ENCODE results near the gene CTDSP2. TPM values are rescaled to one million over a fixed set of nuclear protein-coding genes. Genes with fewer than 3 reads are reported as not detected.

The CTDSP2 gene
- polyA plus RNA-seq, 3 donors, result 258 to 263 (median 262) TPM

Other genes starting within 250 kb of the CTDSP2 start
- gene DTX3, start 241.9 kb downstream of the CTDSP2 start, polyA plus RNA-seq (ENCODE audit: insufficient read length in 3 of 3), result 10 to 100 TPM; 44.4 to 51.8 (median 47.0) TPM
- 10 to 100 TPM; 26.7 to 31.4 (median 27.8) TPM for gene ARHGEF25, start 235.3 kb downstream of the CTDSP2 start, polyA plus RNA-seq (ENCODE audit: insufficient read length in 3 of 3)
- under 1 TPM; 0.37 to 0.75 (median 0.64) TPM for gene B4GALNT1, start 213.5 kb downstream of the CTDSP2 start, polyA plus RNA-seq (ENCODE audit: insufficient read length in 3 of 3)
- gene OS9, start 152.6 kb downstream of the CTDSP2 start, polyA plus RNA-seq (ENCODE audit: insufficient read length in 3 of 3), result 100 to 1,000 TPM; 225 to 234 (median 233) TPM
- gene AGAP2, start 108.0 kb downstream of the CTDSP2 start, polyA plus RNA-seq (ENCODE audit: insufficient read length in 3 of 3), result 1 to 10 TPM in 2 of 3 donors, under 1 TPM in 1; 0.68 to 1.9 (median 1.2) TPM
- gene TSPAN31, start 101.7 kb downstream of the CTDSP2 start, polyA plus RNA-seq (ENCODE audit: insufficient read length in 3 of 3), result 100 to 1,000 TPM in 2 of 3 donors, 10 to 100 TPM in 1; 97.4 to 110 (median 109) TPM
- 100 to 1,000 TPM; 219 to 251 (median 232) TPM for gene CDK4, start 94.4 kb downstream of the CTDSP2 start, polyA plus RNA-seq (ENCODE audit: insufficient read length in 3 of 3)
- gene MARCHF9, start 91.6 kb downstream of the CTDSP2 start, polyA plus RNA-seq (ENCODE audit: insufficient read length in 3 of 3), result 10 to 100 TPM; 15.6 to 18.0 (median 15.6) TPM
- 1 to 10 TPM in 1 of 3 donors, under 1 TPM in 2; 0.80 to 1.0 (median 0.82) TPM for gene CYP27B1, start 79.7 kb downstream of the CTDSP2 start, polyA plus RNA-seq (ENCODE audit: insufficient read length in 3 of 3)
- 10 to 100 TPM; 31.6 to 33.1 (median 33.0) TPM for gene METTL1, start 74.6 kb downstream of the CTDSP2 start, polyA plus RNA-seq (ENCODE audit: insufficient read length in 3 of 3)
- 10 to 100 TPM; 10.1 to 12.5 (median 11.7) TPM for gene EEF1AKMT3, start 74.1 kb downstream of the CTDSP2 start, polyA plus RNA-seq (ENCODE audit: insufficient read length in 3 of 3)
- gene TSFM, start 63.9 kb downstream of the CTDSP2 start, polyA plus RNA-seq (ENCODE audit: insufficient read length in 3 of 3), result 10 to 100 TPM; 36.3 to 45.5 (median 42.2) TPM
- 1 to 10 TPM; 7.3 to 7.7 (median 7.4) TPM for gene AVIL, start 28.0 kb downstream of the CTDSP2 start, polyA plus RNA-seq (ENCODE audit: insufficient read length in 3 of 3)
- gene ATP23, start 94.8 kb upstream of the CTDSP2 start, polyA plus RNA-seq (ENCODE audit: insufficient read length in 3 of 3), result 10 to 100 TPM in 2 of 3 donors, 1 to 10 TPM in 1; 8.5 to 13.3 (median 12.8) TPM

Measured in right renal cortex interstitium (tissue), 3 donors.